Gastroesophageal sphincter (tissue), 4 donors: Measurements from ENCODE around the gene OSTF1. TPM values are rescaled to one million over a fixed set of nuclear protein-coding genes. Genes with fewer than 3 reads are reported as not detected.

ENCODE experiments used
- ATAC-seq: fragments of 150-250 bp; one replicate; pipeline ENCODE4 v1.9.1; 2016; ENCODE audit warnings: mild to moderate bottlenecking, moderate library complexity
- H3K27ac ChIP-seq, 4 donors: fragments of 200-600 bp; sonication (generic) in 3 of 4; 1 replicate in 3 of 4; 2 replicates in 1 of 4; pipeline ENCODE4 v1.5.1; 2016 to 2019
- H3K27me3 ChIP-seq: fragments of 200-600 bp; sonication (generic); one replicate; pipeline ENCODE4 v1.5.1; 2019
- H3K36me3 ChIP-seq, 2 donors: fragments of 200-600 bp; sonication (generic); one replicate each; pipeline ENCODE4 v1.5.1; 2019; ENCODE audit warnings: control low read depth in 1 of 2
- H3K4me1 ChIP-seq, 3 donors: fragments of 200-600 bp; sonication (generic); 1 replicate in 2 of 3; 2 replicates in 1 of 3; pipeline ENCODE4 v1.5.1; 2016 to 2019; ENCODE audit warnings: control low read depth in 2 of 3
- H3K4me3 ChIP-seq, 2 donors: fragments of 200-600 bp; sonication (generic); one replicate each; pipeline ENCODE4 v1.5.1; 2019; ENCODE audit warnings: mild to moderate bottlenecking in 1 of 2, moderate library complexity in 1 of 2
- H3K9me3 ChIP-seq, 3 donors: fragments of 200-600 bp; sonication (generic); one replicate each; pipeline ENCODE4 v1.5.1; 2017 to 2019; ENCODE audit warnings: control low read depth in 2 of 3
- EP300 ChIP-seq: sonication (generic); formaldehyde crosslinking; IDR thresholded peaks from one replicate; pipeline ENCODE4 v1.6.1; 2017; ENCODE audit warnings: antibody characterized with exemption, mild to moderate bottlenecking
- POLR2A ChIP-seq, 2 donors: fragments of 450-650 bp; IDR thresholded peaks; one replicate each; pipeline ENCODE4 v1.6.1; 2017; ENCODE audit warnings: antibody characterized with exemption in 2 of 2, mild to moderate bottlenecking in 2 of 2, moderate library complexity in 1 of 2
- POLR2AphosphoS5 ChIP-seq: sonication (generic); formaldehyde crosslinking; IDR thresholded peaks from one replicate; pipeline ENCODE4 v1.6.1; 2017; ENCODE audit warnings: antibody characterized with exemption
- WGBS, 2 donors: methylation state at CpG; one replicate each; pipeline ENCODE4 v1.1.5; 2018; ENCODE audit warnings: low coverage in 1 of 2; 5-methylcytosine and 5-hydroxymethylcytosine counted together
- total RNA-seq, 4 donors: library from RNA; depleted of rRNA; stranded (reverse); fragments of >200 nt; gene quantifications; one replicate each; pipeline ENCODE4 v1.1.0, GENCODE V29; 2016
- TF ChIP-seq, protein P1 (sequence below), 4 experiments: fragments of 200-600 bp in 2 of 4; fragments of 450-650 bp in 2 of 4; sonication (generic) in 1 of 4; IDR thresholded peaks; one replicate each; pipeline ENCODE4 v1.5.1; 2017 to 2019; ENCODE audit warnings: antibody characterized with exemption in 4 of 4, mild to moderate bottlenecking in 2 of 4, moderate library complexity in 2 of 4

Gene OSTF1
- total RNA-seq, 4 donors from 2014 or later: 9.7 to 37.6 (median 28.5) TPM

DNA sequence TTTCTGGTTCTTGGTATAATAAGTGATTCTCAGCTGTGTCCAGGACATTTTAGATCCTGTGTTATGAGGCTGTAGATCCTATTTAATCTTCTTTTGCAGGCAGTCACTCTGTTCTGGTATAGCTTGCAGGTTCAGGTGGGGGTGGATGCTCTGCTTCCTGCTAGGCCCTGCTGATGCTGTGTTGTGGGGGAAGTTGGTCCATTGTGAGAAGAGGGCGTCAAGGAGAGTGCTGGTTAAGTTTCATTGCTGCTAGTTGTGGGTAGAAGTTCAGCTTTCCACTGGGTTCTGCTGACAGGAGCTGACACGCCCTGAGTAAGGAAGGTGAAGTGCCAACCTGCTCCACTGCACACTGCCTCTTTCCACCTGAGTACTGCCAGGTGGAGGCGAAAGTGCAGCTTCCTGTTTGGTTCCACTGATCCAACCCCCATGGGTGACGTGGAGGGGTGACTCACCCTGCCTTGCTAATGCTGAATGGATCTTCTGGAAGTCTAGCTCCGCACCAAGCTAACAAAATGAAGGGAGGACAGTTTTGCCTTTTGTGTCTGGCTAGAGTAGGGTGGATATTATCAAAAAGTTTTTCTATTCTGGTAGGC is 16.7 kb upstream of the OSTF1 start:
- Histone ChIP-seq H3K36me3 (peaks cover 0 to 28% of the 10 kb centered on the region in 2 donors), H3K4me1 (no peaks in the 10 kb centered on the region), H3K4me3 (no peak overlapping the region), H3K27me3 (no peaks in the 10 kb centered on the region), H3K27ac (no peak overlapping the region), H3K9me3 (no peaks in the 10 kb centered on the region)
- 80% methylated on average over 5 of the region's 5 CpGs; no CpG with 5 or more reads in 1 of the 2 donors for WGBS, 2 donors
- TF ChIP-seq, protein P1, sequence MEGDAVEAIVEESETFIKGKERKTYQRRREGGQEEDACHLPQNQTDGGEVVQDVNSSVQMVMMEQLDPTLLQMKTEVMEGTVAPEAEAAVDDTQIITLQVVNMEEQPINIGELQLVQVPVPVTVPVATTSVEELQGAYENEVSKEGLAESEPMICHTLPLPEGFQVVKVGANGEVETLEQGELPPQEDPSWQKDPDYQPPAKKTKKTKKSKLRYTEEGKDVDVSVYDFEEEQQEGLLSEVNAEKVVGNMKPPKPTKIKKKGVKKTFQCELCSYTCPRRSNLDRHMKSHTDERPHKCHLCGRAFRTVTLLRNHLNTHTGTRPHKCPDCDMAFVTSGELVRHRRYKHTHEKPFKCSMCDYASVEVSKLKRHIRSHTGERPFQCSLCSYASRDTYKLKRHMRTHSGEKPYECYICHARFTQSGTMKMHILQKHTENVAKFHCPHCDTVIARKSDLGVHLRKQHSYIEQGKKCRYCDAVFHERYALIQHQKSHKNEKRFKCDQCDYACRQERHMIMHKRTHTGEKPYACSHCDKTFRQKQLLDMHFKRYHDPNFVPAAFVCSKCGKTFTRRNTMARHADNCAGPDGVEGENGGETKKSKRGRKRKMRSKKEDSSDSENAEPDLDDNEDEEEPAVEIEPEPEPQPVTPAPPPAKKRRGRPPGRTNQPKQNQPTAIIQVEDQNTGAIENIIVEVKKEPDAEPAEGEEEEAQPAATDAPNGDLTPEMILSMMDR (IDR thresholded peaks at IDR 0.05): no peak
- TF ChIP-seq POLR2AphosphoS5 (no peak), EP300 (no peak), POLR2A (IDR thresholded peaks at IDR 0.05) (no peak)
- ATAC-seq: no peak

DNA sequence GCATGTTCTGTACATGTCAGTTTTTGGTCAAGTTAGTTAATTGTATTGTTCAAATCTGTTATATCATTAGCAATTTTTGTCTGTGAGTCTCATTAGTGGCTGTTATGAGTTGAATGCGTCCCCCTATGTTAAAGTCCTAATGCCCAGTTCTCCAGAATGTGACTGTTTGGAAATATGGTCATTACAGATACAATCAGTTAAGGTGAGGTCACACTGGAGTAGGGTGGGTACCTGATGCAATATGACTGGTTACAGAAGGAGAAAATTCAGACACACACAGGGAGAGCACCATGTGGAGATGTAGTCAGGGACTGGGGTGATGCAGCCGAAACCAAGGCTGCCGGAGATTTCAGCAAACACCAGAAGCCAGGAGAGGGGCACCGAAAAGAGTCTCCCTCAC is 15.4 kb upstream of the OSTF1 start:
- no peak for TF ChIP-seq POLR2A (IDR thresholded peaks at IDR 0.05)
- TF ChIP-seq POLR2AphosphoS5: no peak
- TF ChIP-seq, protein P1 (IDR thresholded peaks at IDR 0.05): no peak
- no peak for TF ChIP-seq EP300
- H3K4me3 ChIP-seq: no peak overlapping the region
- no peak for ATAC-seq
- WGBS, 2 donors: 93 to 100% methylated on average over 3 to 4 of the region's 4 CpGs
- H3K36me3 ChIP-seq: peaks cover 0 to 22% of the 10 kb centered on the region in 2 donors
- peaks cover 0 to 3% (median 0%) of the 10 kb centered on the region in 3 donors for H3K4me1 ChIP-seq
- H3K9me3 ChIP-seq: no peaks in the 10 kb centered on the region
- no peaks in the 10 kb centered on the region for H3K27me3 ChIP-seq
- H3K27ac ChIP-seq: no peak overlapping the region

DNA sequence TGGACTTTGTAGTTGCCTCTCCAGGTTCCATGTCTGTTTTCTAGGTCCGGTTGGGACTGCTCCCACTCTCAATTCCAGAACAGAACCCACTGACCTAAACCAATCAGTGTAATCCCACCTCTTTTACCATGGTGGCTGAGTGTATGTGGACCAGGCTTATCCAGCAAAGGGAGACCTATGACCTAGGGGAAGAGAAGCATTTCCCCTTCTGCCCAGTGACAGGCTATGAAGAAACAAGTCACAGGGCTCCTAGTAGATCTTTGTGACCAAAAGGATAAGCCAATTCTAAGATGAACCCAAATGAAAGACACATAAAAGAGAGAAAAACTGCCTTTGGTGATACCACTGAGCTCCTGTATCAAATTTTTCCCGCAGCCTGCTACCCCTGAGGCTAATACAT is 6.7 kb upstream of the OSTF1 start:
- peaks cover 0 to 17% of the 10 kb centered on the region in 2 donors for H3K36me3 ChIP-seq
- ATAC-seq: no peak
- 75 to 89% methylated on average over 1 of the region's 2 CpGs for WGBS, 2 donors
- no peaks in the 10 kb centered on the region for H3K27me3 ChIP-seq
- TF ChIP-seq POLR2A (IDR thresholded peaks at IDR 0.05): no peak
- TF ChIP-seq EP300: no peak
- TF ChIP-seq, protein P1 (IDR thresholded peaks at IDR 0.05): no peak
- TF ChIP-seq POLR2AphosphoS5: no peak
- H3K9me3 ChIP-seq: no peaks in the 10 kb centered on the region
- H3K4me1 ChIP-seq: peaks cover 0 to 13% (median 0%) of the 10 kb centered on the region in 3 donors
- no peak overlapping the region for H3K27ac ChIP-seq
- no peak overlapping the region for H3K4me3 ChIP-seq

DNA sequence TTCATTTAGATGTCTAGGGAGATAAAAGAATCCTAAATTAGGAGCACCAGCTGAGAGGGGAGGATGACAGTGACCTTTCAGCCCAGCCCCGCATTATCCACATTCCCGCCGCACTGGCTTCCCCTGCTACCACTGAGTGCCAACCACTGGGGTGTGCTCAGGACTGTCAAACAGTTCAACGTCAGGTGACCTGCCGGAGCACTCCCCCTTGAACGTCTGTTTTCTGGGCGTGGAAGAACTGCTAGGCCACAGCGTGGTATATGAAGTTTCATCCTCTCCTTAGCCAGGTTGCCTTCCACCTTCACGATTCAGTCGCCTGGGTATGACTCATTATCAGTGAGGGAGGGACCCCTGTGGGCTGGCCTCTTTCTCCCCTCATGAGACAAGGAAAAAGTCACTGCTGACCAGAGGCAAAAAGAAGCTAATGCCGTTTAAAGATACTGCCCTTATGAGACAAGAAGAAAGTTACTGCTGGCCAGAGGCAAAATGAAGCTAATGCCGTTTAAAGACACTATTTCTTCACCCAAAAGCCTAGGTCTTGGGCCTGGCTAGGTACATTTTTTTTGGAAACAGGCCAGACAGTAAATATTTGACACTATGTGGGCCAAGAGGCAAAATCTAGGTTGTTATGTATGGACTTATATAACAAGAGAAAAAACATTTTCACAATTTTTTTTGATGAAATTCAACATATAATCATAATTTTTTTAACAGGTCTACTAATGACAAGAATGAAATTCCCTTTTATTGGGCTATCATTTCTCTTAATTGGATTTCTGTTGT is 4.9 kb upstream of the OSTF1 start:
- Histone ChIP-seq H3K27me3 (no peaks in the 10 kb centered on the region), H3K9me3 (no peaks in the 10 kb centered on the region), H3K36me3 (peaks cover 0 to 17% of the 10 kb centered on the region in 2 donors), H3K4me1 (peaks cover 0 to 21% (median 0%) of the 10 kb centered on the region in 3 donors), H3K27ac (no peak overlapping the region), H3K4me3 (no peak overlapping the region)
- WGBS, 2 donors: 61 to 89% methylated on average over 2 to 4 of the region's 12 CpGs
- no peak for ATAC-seq
- TF ChIP-seq EP300 (no peak), POLR2AphosphoS5 (no peak)

DNA sequence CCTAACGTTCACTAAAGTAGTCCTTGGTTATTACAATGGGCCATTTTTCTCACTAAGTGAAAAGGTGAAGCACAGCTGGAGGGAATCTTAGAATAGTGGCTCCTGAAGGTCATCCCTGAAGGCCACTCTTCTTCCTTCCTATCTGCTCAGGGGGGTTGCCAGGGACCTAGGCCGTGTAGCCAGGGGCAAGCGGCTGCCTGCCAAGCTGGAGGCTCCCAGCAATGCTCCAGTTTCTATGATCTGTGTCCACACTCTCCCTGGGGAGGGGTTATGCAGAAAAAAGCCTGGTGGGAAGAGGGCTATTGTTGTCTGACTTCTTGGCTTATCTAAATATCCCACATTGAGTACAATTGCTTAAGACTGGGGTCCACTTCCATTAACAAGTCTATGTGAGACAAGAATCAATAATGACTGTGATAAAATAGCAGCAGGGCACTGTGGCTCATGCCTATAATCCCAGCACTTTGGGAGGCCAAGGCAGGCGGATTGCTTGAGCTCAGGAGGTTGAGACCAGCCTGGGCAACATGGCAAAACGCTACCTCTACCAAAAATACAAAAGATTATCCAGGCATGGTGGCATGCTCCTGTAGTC is 4.1 kb upstream of the OSTF1 start:
- Histone ChIP-seq H3K27ac (no peak overlapping the region), H3K4me1 (peaks cover 0 to 22% (median 0%) of the 10 kb centered on the region in 3 donors), H3K27me3 (no peaks in the 10 kb centered on the region), H3K36me3 (peaks cover 0 to 17% of the 10 kb centered on the region in 2 donors), H3K9me3 (no peaks in the 10 kb centered on the region), H3K4me3 (no peak overlapping the region)
- no peak for ATAC-seq
- no peak for TF ChIP-seq POLR2AphosphoS5
- TF ChIP-seq, protein P1 (IDR thresholded peaks at IDR 0.05): no peak
- TF ChIP-seq POLR2A (IDR thresholded peaks at IDR 0.05): no peak
- no peak for TF ChIP-seq EP300
- 67 to 71% methylated on average over 3 to 5 of the region's 5 CpGs for whole genome bisulfite sequencing, 2 donors
